HG03196 (cell line): Measurements from ENCODE around the gene TSHZ3.

Experiments
- ATAC-seq: cut with Tn5 transposase; IDR thresholded peaks from one replicate; pipeline ENCODE4 v1.9.1; 2021; ENCODE audit not compliant: unreplicated experiment

Gene TSHZ3

GRCh38 chr19:31338069-31338776 lies 11.0 kb downstream of the TSHZ3 start:
- no peak for ATAC-seq

GRCh38 chr19:31337008-31337914 lies 12.0 kb downstream of the TSHZ3 start:
- no peak for ATAC-seq

GRCh38 chr19:31335716-31336115 lies 13.5 kb downstream of the TSHZ3 start:
- no peak for ATAC-seq

GRCh38 chr19:31334849-31335624 lies 14.2 kb downstream of the TSHZ3 start:
- no peak for ATAC-seq

- ATAC-seq = no peak
Measured at GRCh38 chr19:31334101-31334848, 15.0 kb downstream of the TSHZ3 start.

- ATAC-seq = no peak
Measured at GRCh38 chr19:31332096-31332495, 17.1 kb downstream of the TSHZ3 start.

- ATAC-seq = no peak
Measured at GRCh38 chr19:31331536-31331935, 17.7 kb downstream of the TSHZ3 start.

- ATAC-seq = no peak
Measured at GRCh38 chr19:31330761-31331160, 18.5 kb downstream of the TSHZ3 start.

GRCh38 chr19:31330237-31330636 lies 19.0 kb downstream of the TSHZ3 start:
- ATAC-seq = no peak

- no peak for ATAC-seq
Measured at GRCh38 chr19:31329819-31330218, 19.4 kb downstream of the TSHZ3 start.

GRCh38 chr19:31328238-31328637 lies 21.0 kb downstream of the TSHZ3 start:
- no peak for ATAC-seq

GRCh38 chr19:31326329-31327028 lies 22.8 kb downstream of the TSHZ3 start:
- ATAC-seq = no peak

GRCh38 chr19:31325342-31325741 lies 23.9 kb downstream of the TSHZ3 start:
- ATAC-seq = no peak

- ATAC-seq = no peak
Measured at GRCh38 chr19:31319465-31319864, 29.8 kb downstream of the TSHZ3 start.

GRCh38 chr19:31318790-31319425 lies 30.3 kb downstream of the TSHZ3 start:
- ATAC-seq = no peak

- ATAC-seq = no peak
Measured at GRCh38 chr19:31317570-31317969, 31.7 kb downstream of the TSHZ3 start.

- no peak for ATAC-seq
Measured at GRCh38 chr19:31317093-31317492, 32.1 kb downstream of the TSHZ3 start.

GRCh38 chr19:31316201-31316951 lies 32.9 kb downstream of the TSHZ3 start:
- no peak for ATAC-seq

GRCh38 chr19:31315652-31316051 lies 33.6 kb downstream of the TSHZ3 start:
- ATAC-seq = no peak
